GM12873 (cell line): ENCODE results near the gene STX10.

Experiments
- TF ChIP-seq, protein P1 (sequence below): IDR thresholded peaks from 2 replicates; pipeline ENCODE4 v1.5.1; 2012; ENCODE audit warnings: low read depth, mild to moderate bottlenecking, moderate library complexity, low read length, control low read depth; ENCODE audit not compliant: insufficient read depth; ENCODE audit errors: missing control alignments

Gene STX10

DNA sequence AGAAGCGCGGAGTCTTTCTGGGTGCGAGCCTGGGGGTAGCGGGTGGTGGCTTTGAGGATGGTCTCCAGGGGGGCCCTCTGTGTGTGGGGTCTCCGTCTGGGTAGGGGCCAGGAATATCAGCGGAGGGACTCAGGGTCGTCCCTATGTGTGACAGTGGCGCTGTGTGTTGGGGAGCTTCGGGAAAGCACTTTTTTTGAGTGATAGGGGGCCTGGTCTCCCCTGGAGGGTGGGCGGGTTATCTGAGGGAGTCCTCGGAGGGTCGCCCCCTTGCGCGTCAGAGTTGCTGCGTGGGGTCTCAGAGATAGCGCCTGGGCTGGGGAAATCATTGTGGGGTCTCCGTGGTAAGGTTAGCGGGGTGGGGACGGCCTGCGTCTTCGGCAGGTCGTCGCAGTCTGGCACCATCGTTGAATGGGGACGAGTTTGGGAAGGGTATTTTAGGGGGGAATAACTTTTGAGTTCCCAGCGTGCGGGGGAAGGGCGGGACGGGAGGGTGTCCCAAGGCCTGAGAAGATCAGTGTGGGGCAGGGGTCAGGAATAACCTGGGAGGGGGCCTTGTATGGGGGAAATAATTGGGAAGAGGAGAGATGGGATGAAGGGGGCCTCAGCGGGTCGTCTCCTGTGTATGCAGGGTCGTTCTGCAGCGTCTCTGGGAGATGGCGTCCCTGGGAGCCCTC lies 893 bp upstream of the STX10 start:
- TF ChIP-seq, protein P1, sequence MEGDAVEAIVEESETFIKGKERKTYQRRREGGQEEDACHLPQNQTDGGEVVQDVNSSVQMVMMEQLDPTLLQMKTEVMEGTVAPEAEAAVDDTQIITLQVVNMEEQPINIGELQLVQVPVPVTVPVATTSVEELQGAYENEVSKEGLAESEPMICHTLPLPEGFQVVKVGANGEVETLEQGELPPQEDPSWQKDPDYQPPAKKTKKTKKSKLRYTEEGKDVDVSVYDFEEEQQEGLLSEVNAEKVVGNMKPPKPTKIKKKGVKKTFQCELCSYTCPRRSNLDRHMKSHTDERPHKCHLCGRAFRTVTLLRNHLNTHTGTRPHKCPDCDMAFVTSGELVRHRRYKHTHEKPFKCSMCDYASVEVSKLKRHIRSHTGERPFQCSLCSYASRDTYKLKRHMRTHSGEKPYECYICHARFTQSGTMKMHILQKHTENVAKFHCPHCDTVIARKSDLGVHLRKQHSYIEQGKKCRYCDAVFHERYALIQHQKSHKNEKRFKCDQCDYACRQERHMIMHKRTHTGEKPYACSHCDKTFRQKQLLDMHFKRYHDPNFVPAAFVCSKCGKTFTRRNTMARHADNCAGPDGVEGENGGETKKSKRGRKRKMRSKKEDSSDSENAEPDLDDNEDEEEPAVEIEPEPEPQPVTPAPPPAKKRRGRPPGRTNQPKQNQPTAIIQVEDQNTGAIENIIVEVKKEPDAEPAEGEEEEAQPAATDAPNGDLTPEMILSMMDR = no peak

DNA sequence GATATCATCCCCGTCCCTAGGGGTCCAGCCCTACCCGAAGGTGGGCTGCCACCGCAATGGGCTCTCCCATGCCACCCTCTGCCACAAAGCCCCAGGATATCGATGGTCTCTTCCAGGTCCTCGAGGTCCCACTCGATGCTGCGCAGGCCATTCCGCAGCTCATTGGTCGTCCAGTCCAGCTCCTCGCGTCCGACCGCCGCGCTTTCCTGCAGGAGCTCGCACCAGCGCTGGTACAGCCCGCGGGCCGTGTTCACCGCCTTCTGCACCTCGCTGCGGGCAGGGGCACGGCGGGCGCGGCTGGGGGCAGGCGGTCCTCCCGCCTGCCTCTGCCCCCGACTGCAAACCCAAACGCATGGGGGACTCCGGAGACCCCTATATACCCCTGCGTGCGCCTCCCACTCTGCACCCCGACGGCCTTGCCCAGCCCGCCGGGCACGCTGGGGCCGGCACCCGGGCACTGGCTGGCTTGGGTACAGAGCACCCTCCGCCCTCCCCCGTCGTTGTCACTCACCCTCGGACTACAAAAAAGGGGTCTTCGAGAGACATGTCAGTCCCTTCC lies 468 bp downstream of the STX10 start:
- TF ChIP-seq, protein P1 = no peak

DNA sequence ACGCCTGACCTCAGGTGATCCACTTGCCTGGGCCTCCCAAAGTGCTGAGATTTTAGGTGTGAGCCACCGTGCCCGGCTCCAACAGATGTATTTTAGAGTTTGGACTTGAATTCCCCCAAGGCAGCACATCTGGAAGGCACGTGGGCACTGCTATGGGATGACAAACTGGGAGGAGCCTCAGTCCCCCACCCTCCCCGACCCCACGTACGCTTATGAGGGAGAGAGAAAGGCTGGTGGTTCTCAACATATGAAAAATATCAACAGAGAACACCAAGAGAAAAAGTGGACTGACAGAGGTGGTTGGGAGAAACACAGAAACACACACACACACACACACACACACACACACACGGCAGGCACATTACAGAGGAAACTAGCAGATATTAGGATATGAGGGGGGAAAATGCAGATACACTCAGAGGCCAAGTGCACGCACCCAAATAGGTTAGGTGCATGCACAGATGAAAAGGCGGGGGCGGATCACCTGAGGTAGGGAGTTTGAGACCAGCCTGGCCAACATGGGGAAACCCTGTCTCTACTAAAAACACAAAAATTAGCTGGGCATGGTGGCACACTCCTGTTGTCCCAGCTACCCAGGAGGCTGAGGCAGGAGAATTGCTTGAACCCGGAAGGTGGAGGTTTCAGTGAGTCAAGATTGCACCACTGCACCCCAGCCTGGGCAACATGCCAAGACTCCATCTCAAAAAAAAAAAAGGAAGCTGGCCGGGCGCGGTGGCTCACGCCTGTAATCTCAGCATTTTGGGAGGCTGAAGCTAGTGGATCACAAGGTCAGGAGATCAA lies 3.2 kb downstream of the STX10 start:
- TF ChIP-seq, protein P1 = no peak

DNA sequence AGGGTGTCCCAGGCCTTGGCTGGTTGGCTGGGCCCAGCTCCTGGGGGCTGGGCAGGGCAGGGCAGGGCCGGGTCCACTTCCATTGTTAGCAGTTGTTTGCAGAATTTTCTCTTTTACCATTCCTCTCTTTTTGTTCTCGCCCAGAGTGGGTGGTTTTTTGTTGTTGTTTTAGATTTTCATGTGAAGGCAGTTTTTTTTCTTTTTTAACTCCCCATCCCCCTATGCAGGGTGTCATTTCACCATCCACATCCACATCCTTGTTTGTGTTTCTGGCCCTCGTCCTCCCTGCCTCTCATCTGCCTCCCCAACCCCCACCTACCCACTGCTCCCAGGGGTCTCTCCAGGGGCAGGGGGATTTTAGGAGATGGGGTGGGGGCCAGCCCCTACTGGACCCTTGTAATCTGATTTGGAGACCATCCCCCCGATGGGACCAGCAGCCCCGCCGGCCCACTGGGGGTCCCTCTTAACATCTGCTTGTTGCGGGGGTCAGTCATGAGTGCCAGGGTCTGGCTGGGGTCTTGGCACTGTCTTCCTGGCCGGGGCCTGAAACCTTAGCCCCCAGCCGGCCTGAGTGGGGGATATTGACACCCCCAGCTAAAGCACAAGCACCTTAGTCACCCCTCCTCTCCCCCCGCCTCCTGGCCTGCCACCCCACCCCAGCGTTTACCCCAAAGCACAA lies 10.4 kb downstream of the STX10 start:
- TF ChIP-seq, protein P1 = no peak

DNA sequence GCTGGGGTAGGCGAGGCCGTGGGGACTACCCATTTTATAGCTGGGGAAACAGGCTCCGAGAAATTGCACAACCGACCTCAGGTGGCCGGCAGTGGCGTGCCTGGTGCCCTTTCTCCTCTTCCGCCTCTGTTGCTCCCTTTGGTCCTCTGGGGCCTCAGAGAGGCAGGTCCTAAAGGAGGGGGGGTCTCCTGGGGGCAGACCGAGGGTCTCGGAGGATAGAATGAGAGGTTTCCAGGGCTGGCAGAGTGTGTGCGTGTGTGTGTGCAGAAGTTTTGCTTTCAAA lies 11.3 kb downstream of the STX10 start:
- TF ChIP-seq, protein P1 = no peak

DNA sequence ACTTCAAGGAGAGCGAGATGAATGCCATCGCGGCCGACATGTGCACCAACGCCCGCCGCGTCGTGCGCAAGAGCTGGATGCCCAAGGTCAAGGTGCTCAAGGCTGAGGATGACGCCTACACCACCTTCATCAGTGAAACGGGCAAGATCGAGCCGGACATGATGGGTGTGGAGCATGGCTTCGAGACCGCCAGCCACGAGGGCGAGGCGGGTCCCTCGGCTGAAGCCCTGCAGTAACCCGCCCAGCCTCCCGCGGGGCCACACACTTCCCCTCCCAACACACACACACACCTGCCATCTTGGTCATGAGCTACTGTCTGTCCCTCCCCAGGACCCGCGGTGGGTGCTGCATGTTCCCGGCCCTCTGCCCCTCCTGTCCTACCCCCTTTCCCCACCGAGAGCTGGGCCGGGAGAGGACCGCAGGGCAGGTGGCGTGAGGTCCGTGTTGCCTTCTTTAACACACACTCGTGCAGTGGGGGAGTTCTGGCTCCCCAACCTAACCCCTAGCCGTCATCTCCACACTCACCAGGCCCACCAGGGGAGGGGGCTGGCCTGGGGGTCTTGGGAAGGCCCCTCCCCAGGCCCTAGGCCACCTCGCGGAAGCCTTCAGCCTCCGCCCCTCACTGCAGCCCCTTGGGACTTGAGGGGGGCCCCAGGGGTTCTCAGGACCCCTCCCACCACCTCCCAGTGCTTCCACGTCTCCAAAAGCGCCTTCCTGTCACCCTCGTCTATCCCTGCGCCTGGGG lies 11.8 kb downstream of the STX10 start:
- TF ChIP-seq, protein P1 = no peak
